Keratinocyte (primary cell): ENCODE results near the gene CWF19L2.

ENCODE experiments used
- CTCF ChIP-seq, 3 experiments: IDR thresholded peaks in 1 of 3; conservative IDR thresholded peaks in 1 of 3; optimal IDR thresholded peaks in 1 of 3; 2 replicates in 2 of 3; 3 replicates in 1 of 3; pipeline versions ENCODE3 to v1.5.1; 2011; ENCODE audit warnings: low read length in 3 of 3, mild to moderate bottlenecking in 3 of 3, moderate library complexity in 2 of 3, control low read depth in 1 of 3, inconsistent platforms in 1 of 3; ENCODE audit not compliant: insufficient read depth in 2 of 3; ENCODE audit errors: extremely low read depth in 1 of 3
- EZH2 ChIP-seq: IDR thresholded peaks from one replicate; pipeline ENCODE4 v1.6.1; 2012; ENCODE audit warnings: inconsistent platforms, mild to moderate bottlenecking, low read length, moderate library complexity

GRCh38 chr11:107430525-107430924 is 27.1 kb downstream of the CWF19L2 start:
- TF ChIP-seq CTCF (optimal IDR thresholded peaks at IDR 0.05 in 1 of 3, IDR thresholded peaks at IDR 0.05 in 1 of 3, conservative IDR thresholded peaks at IDR 0.05 in 1 of 3; ENCODE audit: extremely low read depth in 1 of 3, insufficient read depth in 2 of 3, low read length in 3 of 3) (no peak), EZH2 (no peak)
